BLaER1 treated with 17β-estradiol and CSF1 and Interleukin-3, amounts not matched to agents 10 nM and 100 nM (cell line): Measurements from ENCODE around the gene RORB.

Source experiments
- H3K27ac ChIP-seq, 11 experiments: shearing (Covaris generic); formaldehyde crosslinking; 2 replicates each; pipeline ENCODE4 v1.8.1; 2022
- H3K27me3 ChIP-seq, 11 experiments: shearing (Covaris generic); formaldehyde crosslinking; 2 replicates each; pipeline ENCODE4 v1.8.1; 2022
- H3K36me3 ChIP-seq, 11 experiments: shearing (Covaris generic); formaldehyde crosslinking; 2 replicates each; pipeline ENCODE4 v1.8.1; 2022
- H3K4me1 ChIP-seq, 10 experiments: shearing (Covaris generic); formaldehyde crosslinking; 2 replicates each; pipeline ENCODE4 v1.8.1; 2022
- H3K4me2 ChIP-seq, 11 experiments: shearing (Covaris generic); formaldehyde crosslinking; 2 replicates each; pipeline ENCODE4 v1.8.1; 2022
- H3K4me3 ChIP-seq, 10 experiments: shearing (Covaris generic); formaldehyde crosslinking; 2 replicates each; pipeline ENCODE4 v1.8.1; 2022
- H3K9ac ChIP-seq, 11 experiments: shearing (Covaris generic); formaldehyde crosslinking; 2 replicates each; pipeline ENCODE4 v1.8.1; 2022
- H3K9me3 ChIP-seq, 11 experiments: shearing (Covaris generic); formaldehyde crosslinking; replicated peaks in 1 of 11; 2 replicates each; pipeline ENCODE4 v1.8.1; 2022
- H4K20me1 ChIP-seq, 11 experiments: shearing (Covaris generic); formaldehyde crosslinking; 2 replicates each; pipeline ENCODE4 v1.8.1; 2022
- Cebpa-rat ChIP-seq, 11 experiments: shearing (Covaris generic); IDR thresholded peaks; 2 replicates each; pipeline ENCODE4 v1.8.1; 2022

The RORB gene

GRCh38 chr9:74551266-74551665 lies 54.1 kb downstream of the RORB start:
- peak overlapping the region in 1 of 11 experiments; percentile 77; a peak in 1 of 22 replicates for H3K4me2 ChIP-seq
- H3K9me3 ChIP-seq = peaks cover 4 to 43% (median 35%) of the 10 kb centered on the region in 11 experiments; a peak in 18 of 22 replicates
- no peaks in the 10 kb centered on the region for H3K27me3 ChIP-seq
- no peak overlapping the region for H3K9ac ChIP-seq
- TF ChIP-seq Cebpa-rat (IDR thresholded peaks at IDR 0.05) = no peak
- no peak overlapping the region for H3K27ac ChIP-seq
- no peak overlapping the region for H3K4me3 ChIP-seq
- H3K36me3 ChIP-seq = peaks cover 0 to 61% (median 34%) of the 10 kb centered on the region in 11 experiments; a peak in 13 of 22 replicates
- no peaks in the 10 kb centered on the region for H4K20me1 ChIP-seq
- H3K4me1 ChIP-seq = peaks cover 11 to 55% (median 42%) of the 10 kb centered on the region in 10 experiments

- peak overlapping the region in 4 of 11 experiments; percentile 6 to 48 (median 28); a peak in 3 of 22 replicates for H3K27ac ChIP-seq
Measured at GRCh38 chr9:74554751-74555419, 57.8 kb downstream of the RORB start.

GRCh38 chr9:74555565-74555964 lies 58.4 kb downstream of the RORB start:
- Histone ChIP-seq H4K20me1 (no peaks in the 10 kb centered on the region), H3K27me3 (no peaks in the 10 kb centered on the region), H3K4me3 (no peak overlapping the region), H3K27ac (no peak overlapping the region), H3K4me2 (peak overlapping the region in 4 of 11 experiments; percentile 6 to 82 (median 74); a peak in 5 of 22 replicates), H3K36me3 (peaks cover 0 to 52% (median 17%) of the 10 kb centered on the region in 11 experiments; a peak in 8 of 22 replicates), H3K4me1 (peaks cover 37 to 78% (median 62%) of the 10 kb centered on the region in 10 experiments), H3K9ac (no peak overlapping the region), H3K9me3 (peaks cover 0 to 8% (median 1%) of the 10 kb centered on the region in 11 experiments; a peak in 8 of 22 replicates)
- TF ChIP-seq Cebpa-rat (IDR thresholded peaks at IDR 0.05) = no peak

More at GRCh38 chr9:74554751-74555419, 57.8 kb downstream of the RORB start:
- Histone ChIP-seq H3K4me1 (peaks cover 37 to 78% (median 62%) of the 10 kb centered on the region in 10 experiments), H3K9me3 (peaks cover under 1 to 14% (median 7%) of the 10 kb centered on the region in 11 experiments; a peak in 14 of 22 replicates), H4K20me1 (no peaks in the 10 kb centered on the region), H3K27me3 (no peaks in the 10 kb centered on the region), H3K4me3 (no peak overlapping the region), H3K9ac (peak overlapping the region in 1 of 11 experiments; percentile 14; a peak in 1 of 22 replicates), H3K4me2 (peak overlapping the region in 6 of 11 experiments; percentile 52 to 82 (median 73); a peak in 10 of 22 replicates), H3K36me3 (peaks cover 0 to 52% (median 14%) of the 10 kb centered on the region in 11 experiments; a peak in 9 of 22 replicates)
- TF ChIP-seq Cebpa-rat (IDR thresholded peaks at IDR 0.05) = no peak

GRCh38 chr9:74556685-74557084 lies 59.5 kb downstream of the RORB start:
- no peaks in the 10 kb centered on the region for H4K20me1 ChIP-seq
- peaks cover 0 to 47% (median 17%) of the 10 kb centered on the region in 11 experiments; a peak in 7 of 22 replicates for H3K36me3 ChIP-seq
- no peak overlapping the region for H3K4me3 ChIP-seq
- no peak for TF ChIP-seq Cebpa-rat (IDR thresholded peaks at IDR 0.05)
- peak overlapping the region in 10 of 11 experiments; percentile 20 to 71 (median 50); a peak in 17 of 22 replicates for H3K27ac ChIP-seq
- H3K9ac ChIP-seq = 0 out of 22 replicates have a peak overlapping the region, but pooled peaks of 1 of the 11 experiments have one; percentile 21
- H3K27me3 ChIP-seq = no peaks in the 10 kb centered on the region
- peaks cover 37 to 73% (median 61%) of the 10 kb centered on the region in 10 experiments for H3K4me1 ChIP-seq
- peak overlapping the region; percentile 25 to 71 (median 57) for H3K4me2 ChIP-seq
- no peaks in the 10 kb centered on the region; a peak in 2 of 22 replicates for H3K9me3 ChIP-seq

GRCh38 chr9:74557571-74557970 lies 60.4 kb downstream of the RORB start:
- no peaks in the 10 kb centered on the region for H3K27me3 ChIP-seq
- no peak overlapping the region for H3K4me3 ChIP-seq
- no peaks in the 10 kb centered on the region; a peak in 2 of 22 replicates for H3K9me3 ChIP-seq
- H3K27ac ChIP-seq = peak overlapping the region; percentile 20 to 71 (median 48); a peak in 17 of 22 replicates
- no peaks in the 10 kb centered on the region for H4K20me1 ChIP-seq
- peak overlapping the region; percentile 25 to 71 (median 57) for H3K4me2 ChIP-seq
- no peak for TF ChIP-seq Cebpa-rat (IDR thresholded peaks at IDR 0.05)
- 0 out of 22 replicates have a peak overlapping the region, but pooled peaks of 1 of the 11 experiments have one; percentile 7 for H3K9ac ChIP-seq
- H3K36me3 ChIP-seq = peaks cover 0 to 47% (median 17%) of the 10 kb centered on the region in 11 experiments; a peak in 7 of 22 replicates
- H3K4me1 ChIP-seq = peaks cover 37 to 73% (median 54%) of the 10 kb centered on the region in 10 experiments

GRCh38 chr9:74562611-74563010 lies 65.5 kb downstream of the RORB start:
- no peak overlapping the region for H3K4me3 ChIP-seq
- peaks cover 0 to 48% (median 21%) of the 10 kb centered on the region in 11 experiments; a peak in 7 of 22 replicates for H3K36me3 ChIP-seq
- H4K20me1 ChIP-seq = peaks cover 0 to 4% (median 0%) of the 10 kb centered on the region in 11 experiments; a peak in 1 of 22 replicates
- no peaks in the 10 kb centered on the region for H3K27me3 ChIP-seq
- TF ChIP-seq Cebpa-rat (IDR thresholded peaks at IDR 0.05) = no peak
- peak overlapping the region in 4 of 11 experiments; percentile 4 to 41 (median 24); a peak in 6 of 22 replicates for H3K4me2 ChIP-seq
- no peaks in the 10 kb centered on the region; a peak in 2 of 22 replicates for H3K9me3 ChIP-seq
- H3K9ac ChIP-seq = no peak overlapping the region
- H3K27ac ChIP-seq = no peak overlapping the region
- H3K4me1 ChIP-seq = peaks cover 12 to 68% (median 28%) of the 10 kb centered on the region in 10 experiments; a peak in 19 of 20 replicates

GRCh38 chr9:74570879-74571512 lies 73.9 kb downstream of the RORB start:
- H3K4me2 ChIP-seq = peak overlapping the region in 4 of 11 experiments; percentile 22 to 73 (median 51); a peak in 7 of 22 replicates
- no peak overlapping the region for H3K4me3 ChIP-seq
- no peaks in the 10 kb centered on the region for H3K27me3 ChIP-seq
- peaks cover 0 to 34% (median 16%) of the 10 kb centered on the region in 11 experiments; a peak in 9 of 22 replicates for H3K36me3 ChIP-seq
- peaks cover 0 to 12% (median 0%) of the 10 kb centered on the region in 11 experiments; a peak in 5 of 22 replicates for H4K20me1 ChIP-seq
- peaks cover 13 to 74% (median 49%) of the 10 kb centered on the region in 10 experiments for H3K4me1 ChIP-seq
- no peak for TF ChIP-seq Cebpa-rat (IDR thresholded peaks at IDR 0.05)
- no peak overlapping the region for H3K9ac ChIP-seq
- no peak overlapping the region for H3K27ac ChIP-seq
- H3K9me3 ChIP-seq = no peaks in the 10 kb centered on the region

- H3K4me2 ChIP-seq = peak overlapping the region; percentile 44 to 75 (median 61)
- H3K9me3 ChIP-seq = no peaks in the 10 kb centered on the region
- H4K20me1 ChIP-seq = peaks cover 0 to 12% (median 0%) of the 10 kb centered on the region in 11 experiments; a peak in 5 of 22 replicates
- H3K4me3 ChIP-seq = no peak overlapping the region
- no peak for TF ChIP-seq Cebpa-rat (IDR thresholded peaks at IDR 0.05)
- peak overlapping the region in 4 of 11 experiments; percentile 4 to 30 (median 14); a peak in 4 of 22 replicates for H3K27ac ChIP-seq
- peaks cover 0 to 25% (median 6%) of the 10 kb centered on the region in 11 experiments; a peak in 7 of 22 replicates for H3K36me3 ChIP-seq
- peaks cover 13 to 56% (median 40%) of the 10 kb centered on the region in 10 experiments for H3K4me1 ChIP-seq
- H3K9ac ChIP-seq = peak overlapping the region in 1 of 11 experiments; percentile 28; a peak in 1 of 22 replicates
- H3K27me3 ChIP-seq = no peaks in the 10 kb centered on the region
Measured at GRCh38 chr9:74573640-74574191, 76.6 kb downstream of the RORB start.
